22Rv1 (cell line): ENCODE measurements around the gene PPIF.

Experiments
- ZFX ChIP-seq: fragments of 450-650 bp; IDR thresholded peaks from 2 replicates; pipeline ENCODE4 v1.6.1; 2017; ENCODE audit warnings: antibody characterized with exemption, borderline replicate concordance
- TF ChIP-seq, protein P1 (sequence below): fragments of 450-650 bp; IDR thresholded peaks from 2 replicates; pipeline ENCODE4 v1.5.1; 2017; ENCODE audit warnings: mild to moderate bottlenecking

GRCh38 chr10:79339266-79339665 is 8.0 kb upstream of the PPIF start:
- TF ChIP-seq, protein P1, sequence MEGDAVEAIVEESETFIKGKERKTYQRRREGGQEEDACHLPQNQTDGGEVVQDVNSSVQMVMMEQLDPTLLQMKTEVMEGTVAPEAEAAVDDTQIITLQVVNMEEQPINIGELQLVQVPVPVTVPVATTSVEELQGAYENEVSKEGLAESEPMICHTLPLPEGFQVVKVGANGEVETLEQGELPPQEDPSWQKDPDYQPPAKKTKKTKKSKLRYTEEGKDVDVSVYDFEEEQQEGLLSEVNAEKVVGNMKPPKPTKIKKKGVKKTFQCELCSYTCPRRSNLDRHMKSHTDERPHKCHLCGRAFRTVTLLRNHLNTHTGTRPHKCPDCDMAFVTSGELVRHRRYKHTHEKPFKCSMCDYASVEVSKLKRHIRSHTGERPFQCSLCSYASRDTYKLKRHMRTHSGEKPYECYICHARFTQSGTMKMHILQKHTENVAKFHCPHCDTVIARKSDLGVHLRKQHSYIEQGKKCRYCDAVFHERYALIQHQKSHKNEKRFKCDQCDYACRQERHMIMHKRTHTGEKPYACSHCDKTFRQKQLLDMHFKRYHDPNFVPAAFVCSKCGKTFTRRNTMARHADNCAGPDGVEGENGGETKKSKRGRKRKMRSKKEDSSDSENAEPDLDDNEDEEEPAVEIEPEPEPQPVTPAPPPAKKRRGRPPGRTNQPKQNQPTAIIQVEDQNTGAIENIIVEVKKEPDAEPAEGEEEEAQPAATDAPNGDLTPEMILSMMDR, result no peak
- no peak for TF ChIP-seq ZFX
